HL-60/S4 (cell line): ENCODE results near the gene LAMA4.

ENCODE experiments used
- in situ Hi-C: fragments of 300-500 bp; cut with MboI; formaldehyde crosslinking; loops from 2 replicates; pipeline ENCODE4 v1.14.3; 2022; ENCODE audit warnings: low sequenced_read_pairs

LAMA4 gene

DNA sequence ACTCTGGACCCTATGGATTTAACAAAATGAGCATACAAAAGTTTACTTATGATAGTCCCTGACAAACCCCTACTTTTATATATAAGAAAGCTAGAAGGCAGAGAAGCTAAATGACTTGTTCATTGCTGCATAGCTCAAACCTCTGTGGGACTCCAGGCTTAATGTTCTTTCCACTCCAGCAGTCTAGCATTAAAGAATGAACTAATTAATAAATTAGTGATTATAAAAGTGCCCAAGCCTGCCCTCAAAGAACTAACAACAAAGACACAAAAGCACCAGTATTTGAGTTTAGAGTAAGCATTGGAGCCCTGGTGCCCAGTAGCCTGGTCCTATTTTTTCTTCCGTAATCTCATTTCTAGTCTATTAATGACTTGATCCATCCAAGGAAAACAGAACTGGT, 59.9 kb downstream of the LAMA4 start:
- in situ Hi-C loops: loop anchor here (25.0 kb wide), 1 partner anchor 118 kb away; no protein-coding TSS in a partner anchor

DNA sequence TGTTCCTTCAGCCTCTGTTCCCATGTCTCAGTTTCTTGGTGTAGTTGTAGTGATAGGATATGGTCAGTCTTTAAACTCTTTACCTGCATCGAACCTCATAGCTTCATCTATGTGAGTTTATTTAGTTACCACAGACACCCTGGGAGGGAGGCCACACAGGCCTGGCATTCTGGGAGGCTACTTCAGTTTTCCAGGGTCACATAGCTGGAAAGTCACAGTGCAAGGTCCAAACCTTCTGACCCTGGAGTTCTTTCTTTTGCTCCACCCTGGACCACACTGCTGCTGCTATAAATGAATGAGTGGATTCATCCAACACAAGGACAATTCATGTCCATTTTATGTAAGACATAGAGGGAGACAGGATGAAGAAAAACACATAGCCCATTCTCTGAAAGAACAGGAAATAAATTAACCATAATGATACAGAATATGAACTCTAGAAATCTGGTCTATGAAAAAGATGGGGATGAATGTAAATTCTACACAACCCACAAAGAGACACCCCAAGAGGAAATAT, 60.8 kb downstream of the LAMA4 start:
- in situ Hi-C loops: loop anchor here (25.0 kb wide), 1 partner anchor 119 kb away; no protein-coding TSS in a partner anchor

- in situ Hi-C loops: loop anchor here (25.0 kb wide), 1 partner anchor 119 kb away; no protein-coding TSS in a partner anchor
These were observed 61.2 kb downstream of the LAMA4 start for GRCh38 chr6:112193117-112193516.

DNA sequence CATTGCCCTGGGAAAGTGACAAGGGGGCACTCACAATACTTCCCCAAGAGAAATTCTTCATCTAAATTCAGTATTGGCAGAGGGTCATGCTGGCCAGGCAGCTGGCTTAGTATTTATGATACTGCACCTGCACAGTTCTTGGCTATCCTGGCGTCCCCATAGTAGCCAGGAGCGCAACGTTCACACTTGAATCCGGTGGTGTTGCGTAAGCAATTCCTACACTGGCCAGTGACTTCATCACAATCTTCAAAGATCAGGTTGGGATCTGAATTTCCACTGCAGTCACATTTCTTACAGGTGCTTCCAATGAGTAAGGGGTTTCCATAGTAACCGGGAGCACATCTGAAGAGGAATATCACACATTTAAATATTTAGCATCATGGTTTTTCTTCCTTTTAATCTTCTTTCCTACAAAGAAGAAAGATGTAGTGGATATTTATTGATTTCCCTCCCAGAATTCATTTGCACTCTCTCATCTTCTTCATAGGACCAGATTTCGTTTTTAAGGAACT, 62.8 kb downstream of the LAMA4 start:
- in situ Hi-C loops: loop anchor here (25.0 kb wide), 1 partner anchor 121 kb away; no protein-coding TSS in a partner anchor

- in situ Hi-C loops: loop anchor here (25.0 kb wide), 1 partner anchor 122 kb away; no protein-coding TSS in a partner anchor
These were observed 64.2 kb downstream of the LAMA4 start for GRCh38 chr6:112190164-112190563.

GRCh38 chr6:112189494-112189893, 64.9 kb downstream of the LAMA4 start:
- in situ Hi-C loops: loop anchor here (25.0 kb wide), 1 partner anchor 123 kb away; no protein-coding TSS in a partner anchor

GRCh38 chr6:112188906-112189305, 65.5 kb downstream of the LAMA4 start:
- in situ Hi-C loops: loop anchor here (25.0 kb wide), 1 partner anchor 123 kb away; no protein-coding TSS in a partner anchor

DNA sequence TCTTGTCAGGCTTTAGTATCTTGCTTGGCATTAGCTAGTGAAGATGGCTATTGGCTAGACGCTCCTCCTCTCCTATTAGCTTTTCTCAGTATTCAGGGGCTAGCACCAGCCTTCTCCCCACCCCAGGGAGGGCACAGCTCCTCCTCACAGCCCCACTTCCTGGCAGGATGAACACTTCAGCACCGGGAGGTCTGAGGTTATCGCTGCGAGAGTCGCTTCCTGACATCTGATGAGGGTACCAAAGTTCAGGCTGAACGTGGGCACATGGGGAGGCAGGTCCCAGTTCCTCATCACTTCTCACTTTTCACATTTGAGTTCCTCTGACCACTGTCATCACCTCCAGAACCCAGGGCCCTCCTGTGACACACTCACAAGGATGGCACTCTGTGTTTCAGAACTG, 66.6 kb downstream of the LAMA4 start:
- in situ Hi-C loops: loop anchor here (25.0 kb wide), 1 partner anchor 125 kb away; no protein-coding TSS in a partner anchor

DNA sequence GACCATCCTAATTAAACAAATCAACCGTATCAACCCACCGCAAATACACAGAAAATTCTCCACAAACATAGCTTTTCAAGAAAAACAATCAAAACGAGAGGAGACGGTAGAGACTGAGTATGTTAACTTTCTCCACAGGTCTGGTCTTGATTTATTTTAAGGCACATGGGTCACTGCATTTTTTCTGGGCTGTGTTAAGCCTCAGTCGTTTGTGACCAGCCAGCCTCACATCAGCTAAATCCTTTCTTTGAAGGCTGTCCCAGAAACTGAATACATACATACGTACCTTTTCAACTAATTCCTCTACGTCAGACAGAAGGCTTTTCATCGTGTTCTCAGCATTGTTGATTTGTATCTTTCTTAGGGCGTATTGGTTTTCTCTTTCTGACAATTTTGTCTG, 69.4 kb downstream of the LAMA4 start:
- in situ Hi-C loops: loop anchor here (25.0 kb wide), 1 partner anchor 127 kb away; no protein-coding TSS in a partner anchor

GRCh38 chr6:112183271-112183671, 71.1 kb downstream of the LAMA4 start:
- in situ Hi-C loops: loop anchor here (25.0 kb wide), 1 partner anchor 129 kb away; no protein-coding TSS in a partner anchor

- in situ Hi-C loops: loop anchor here (25.0 kb wide), 1 partner anchor 131 kb away; no protein-coding TSS in a partner anchor
These were observed 73.2 kb downstream of the LAMA4 start for GRCh38 chr6:112181130-112181529.

DNA sequence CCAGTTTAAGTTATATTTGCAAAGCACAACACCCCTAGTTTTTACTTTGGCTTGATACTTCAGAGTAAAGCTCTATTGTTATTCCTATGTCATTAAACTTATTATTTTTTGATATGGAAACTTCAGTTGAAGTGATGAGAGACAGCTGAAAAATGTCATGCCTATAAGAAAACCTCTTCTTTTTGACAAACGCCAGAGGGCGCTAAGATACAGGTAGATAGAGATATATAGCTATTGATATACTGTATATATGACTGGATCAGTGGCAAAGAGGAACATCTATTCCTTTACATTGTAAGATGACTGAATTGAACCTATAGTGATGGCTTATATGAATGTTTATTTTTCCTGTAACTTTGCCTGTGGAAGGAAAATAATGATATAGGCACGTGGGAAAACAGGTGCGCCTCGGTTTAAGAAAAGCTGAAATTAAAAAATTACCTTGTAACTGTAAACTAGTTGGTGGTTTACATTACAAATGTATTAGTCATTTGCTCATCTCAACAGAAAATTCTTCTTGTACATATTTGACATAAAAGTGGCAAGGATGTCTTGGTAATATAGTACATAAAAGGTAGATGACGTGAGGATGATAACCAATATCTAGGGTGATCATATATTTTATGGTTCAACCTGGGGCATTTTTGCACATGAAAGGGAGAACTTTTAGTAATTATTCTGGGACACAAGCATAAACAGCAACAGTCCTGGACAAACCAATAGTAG, 74.1 kb downstream of the LAMA4 start:
- in situ Hi-C loops: loop anchor here (25.0 kb wide), 1 partner anchor 132 kb away; no protein-coding TSS in a partner anchor

DNA sequence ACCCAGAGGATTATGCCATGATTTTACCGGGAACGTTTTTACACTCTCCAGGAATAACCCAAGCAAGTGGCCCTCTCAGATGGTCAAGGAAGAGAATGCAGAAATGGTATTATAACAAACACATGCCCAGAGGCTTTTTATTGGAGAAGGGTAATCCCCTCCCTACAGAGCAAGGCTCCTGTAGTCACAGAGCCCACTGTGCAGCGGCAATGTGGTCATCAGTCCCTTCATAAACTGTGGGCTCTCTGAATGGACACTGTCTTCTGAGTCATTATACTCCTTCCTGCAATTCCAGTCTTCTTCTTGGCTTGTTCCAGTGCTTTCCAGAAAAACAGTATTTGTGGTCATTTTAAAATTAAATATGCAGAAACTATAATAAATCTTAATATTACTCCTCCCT, 74.7 kb downstream of the LAMA4 start:
- in situ Hi-C loops: loop anchor here (25.0 kb wide), 1 partner anchor 133 kb away; no protein-coding TSS in a partner anchor

- in situ Hi-C loops: loop anchor here (25.0 kb wide), 1 partner anchor 133 kb away; no protein-coding TSS in a partner anchor
These were observed 75.5 kb downstream of the LAMA4 start for GRCh38 chr6:112178846-112179245.

DNA sequence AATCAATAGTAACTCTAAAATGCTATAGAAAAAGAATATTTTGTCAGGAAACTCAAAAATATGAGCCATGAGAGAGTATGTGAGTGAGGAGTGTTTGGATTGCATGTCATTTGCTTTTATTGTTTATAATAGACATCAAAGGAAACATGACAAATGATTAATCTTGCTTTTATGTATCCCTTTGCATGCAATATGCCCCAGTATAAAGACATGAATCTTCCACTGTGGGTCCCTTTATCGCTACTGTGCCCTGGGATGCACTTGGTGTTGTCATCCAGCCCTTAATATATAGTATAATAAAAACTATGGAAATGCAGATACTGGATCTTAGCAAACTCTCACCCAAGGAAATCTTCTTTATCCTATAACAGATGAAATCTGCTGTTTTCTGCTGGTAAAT, 77.3 kb downstream of the LAMA4 start:
- in situ Hi-C loops: loop anchor here (25.0 kb wide), 1 partner anchor 135 kb away; no protein-coding TSS in a partner anchor

DNA sequence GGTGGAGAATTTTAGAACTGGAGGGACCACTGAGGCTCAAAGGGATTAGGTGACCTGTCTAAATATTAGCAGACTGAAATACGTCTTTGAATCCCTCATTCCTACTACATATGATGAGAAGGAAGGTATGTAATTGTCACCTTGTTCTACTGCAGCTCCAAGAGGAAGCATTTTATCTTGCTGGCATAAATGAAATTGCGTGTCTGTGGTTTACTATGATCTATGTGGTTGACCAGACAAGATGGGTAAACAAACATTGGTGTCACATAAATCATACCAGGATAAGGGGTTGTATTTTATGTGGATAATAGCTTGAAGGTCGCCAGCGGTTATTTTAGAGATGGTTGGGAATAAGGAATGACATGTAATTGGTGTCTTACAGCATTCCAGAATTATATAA, 78.2 kb downstream of the LAMA4 start:
- in situ Hi-C loops: loop anchor here (25.0 kb wide), 1 partner anchor 136 kb away; no protein-coding TSS in a partner anchor

DNA sequence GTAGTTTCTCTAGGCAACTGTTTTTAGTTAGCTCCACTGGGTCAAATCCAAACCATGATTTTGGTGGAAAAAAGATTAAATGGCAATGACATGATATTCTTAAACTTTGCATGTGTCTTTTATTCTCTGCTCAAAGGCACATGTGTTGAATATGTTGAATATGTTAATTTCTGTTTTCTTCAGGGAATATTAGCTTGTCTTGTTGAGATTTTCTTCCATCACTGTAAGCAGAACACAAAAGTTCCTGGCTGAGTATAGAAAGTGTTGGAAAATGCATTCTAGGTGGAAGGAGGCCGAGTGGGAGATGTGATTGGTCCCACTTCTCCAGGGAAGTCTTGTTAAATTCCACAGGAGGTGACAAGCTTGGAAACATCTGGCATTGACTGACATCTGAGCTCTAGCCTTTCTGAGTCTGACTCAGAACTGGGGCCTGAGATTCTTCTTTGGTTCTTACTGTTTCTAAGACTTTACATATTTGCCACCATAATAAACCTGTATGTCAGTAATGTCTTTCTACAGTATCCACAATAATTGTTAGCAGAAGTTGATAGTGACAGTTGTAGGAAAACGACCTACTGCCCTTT, 81.1 kb downstream of the LAMA4 start:
- in situ Hi-C loops: no loop called here

DNA sequence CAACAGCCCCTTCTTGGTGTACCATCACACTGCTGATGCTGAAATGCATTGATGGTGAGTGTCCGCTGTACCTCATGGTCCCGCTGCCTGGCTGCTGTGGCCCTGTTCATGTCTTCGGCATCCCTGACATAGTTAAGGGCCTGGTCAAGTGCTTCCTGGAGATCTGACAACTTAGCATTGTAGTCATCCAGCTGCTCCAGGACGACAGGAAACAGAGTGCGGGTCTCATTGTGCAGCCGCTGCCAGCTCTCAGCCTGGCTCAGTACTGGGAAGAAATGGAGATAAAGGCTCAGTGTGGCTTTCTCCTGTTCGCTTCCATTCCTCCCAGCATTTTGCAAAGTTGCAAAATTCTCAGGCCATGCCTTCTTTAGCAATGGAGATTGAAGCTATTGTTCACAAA, 81.8 kb downstream of the LAMA4 start:
- in situ Hi-C loops: no loop called here

GRCh38 chr6:112169541-112169940, 84.8 kb downstream of the LAMA4 start:
- in situ Hi-C loops: no loop called here

- in situ Hi-C loops: no loop called here
These were observed 90.8 kb downstream of the LAMA4 start for GRCh38 chr6:112163295-112164257.
